AG10803 (cell line): ENCODE data around the gene ASIC5.

Experiments
- DNase-seq: peaks from one replicate; pipeline ENCODE4 v3.0.0; 2010; ENCODE audit warnings: low read depth
- H3K4me3 ChIP-seq: 2 replicates; pipeline ENCODE4 v1.5.1; 2011; ENCODE audit warnings: mild to moderate bottlenecking, low read length, control low read depth
- TF ChIP-seq, protein P1 (sequence below): conservative IDR thresholded peaks from 2 replicates; pipeline ENCODE4 v1.5.1; 2011; ENCODE audit warnings: mild to moderate bottlenecking, low read length, control low read depth, inconsistent platforms

The ASIC5 gene

DNA sequence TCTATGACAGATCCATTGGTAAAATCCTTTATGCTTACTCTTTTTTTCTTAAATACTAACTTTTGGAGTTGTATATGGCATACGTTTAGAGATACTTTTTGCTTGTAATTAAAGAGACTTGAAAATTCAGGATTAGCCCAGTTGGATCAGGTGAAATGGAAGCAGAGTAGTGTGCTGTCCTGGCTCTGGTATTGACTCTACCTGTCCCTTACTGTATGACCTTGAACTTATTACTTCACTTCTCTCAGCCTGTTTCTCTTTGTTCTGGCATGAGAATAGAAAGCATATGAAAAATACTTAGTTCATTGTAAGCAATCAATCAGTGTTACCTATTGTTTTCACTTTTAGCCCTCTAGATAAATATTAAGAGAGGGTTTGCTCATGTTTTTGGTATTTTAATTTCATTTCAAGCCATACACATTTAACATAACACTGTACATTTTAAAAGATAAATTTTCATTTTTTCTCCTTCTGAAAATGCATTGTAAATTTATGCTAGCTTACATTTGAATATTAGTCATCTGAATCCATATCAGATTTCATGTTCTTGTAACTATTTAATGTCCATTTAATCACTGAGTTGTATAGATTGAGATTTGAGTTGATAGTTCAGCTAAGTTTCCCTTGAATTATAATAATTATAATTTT lies 71.4 kb downstream of the ASIC5 start:
- TF ChIP-seq, protein P1, sequence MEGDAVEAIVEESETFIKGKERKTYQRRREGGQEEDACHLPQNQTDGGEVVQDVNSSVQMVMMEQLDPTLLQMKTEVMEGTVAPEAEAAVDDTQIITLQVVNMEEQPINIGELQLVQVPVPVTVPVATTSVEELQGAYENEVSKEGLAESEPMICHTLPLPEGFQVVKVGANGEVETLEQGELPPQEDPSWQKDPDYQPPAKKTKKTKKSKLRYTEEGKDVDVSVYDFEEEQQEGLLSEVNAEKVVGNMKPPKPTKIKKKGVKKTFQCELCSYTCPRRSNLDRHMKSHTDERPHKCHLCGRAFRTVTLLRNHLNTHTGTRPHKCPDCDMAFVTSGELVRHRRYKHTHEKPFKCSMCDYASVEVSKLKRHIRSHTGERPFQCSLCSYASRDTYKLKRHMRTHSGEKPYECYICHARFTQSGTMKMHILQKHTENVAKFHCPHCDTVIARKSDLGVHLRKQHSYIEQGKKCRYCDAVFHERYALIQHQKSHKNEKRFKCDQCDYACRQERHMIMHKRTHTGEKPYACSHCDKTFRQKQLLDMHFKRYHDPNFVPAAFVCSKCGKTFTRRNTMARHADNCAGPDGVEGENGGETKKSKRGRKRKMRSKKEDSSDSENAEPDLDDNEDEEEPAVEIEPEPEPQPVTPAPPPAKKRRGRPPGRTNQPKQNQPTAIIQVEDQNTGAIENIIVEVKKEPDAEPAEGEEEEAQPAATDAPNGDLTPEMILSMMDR, result no peak
- H3K4me3 ChIP-seq, result no peak overlapping the region
- no peak for DNase-seq

DNA sequence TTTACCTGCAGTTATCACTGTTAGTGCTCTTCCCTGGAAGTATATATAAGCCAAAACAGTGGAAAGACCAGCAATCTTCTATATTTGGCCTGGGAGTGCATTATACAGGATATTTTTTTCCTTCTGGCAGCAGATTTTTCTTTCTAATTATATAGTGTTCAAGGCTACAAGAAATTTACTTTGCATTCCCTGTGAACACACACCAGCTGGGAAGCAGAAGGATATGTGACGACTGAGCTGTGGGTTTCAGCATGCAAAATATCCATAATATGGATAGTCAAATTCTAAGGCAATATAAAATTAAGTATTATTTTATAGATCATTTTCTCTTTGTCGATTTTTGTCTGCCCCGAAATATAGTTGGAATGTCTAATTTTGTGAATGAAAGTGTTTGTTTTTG lies 76.1 kb downstream of the ASIC5 start:
- TF ChIP-seq, protein P1, result no peak
- no peak overlapping the region for H3K4me3 ChIP-seq
- no peak for DNase-seq

DNA sequence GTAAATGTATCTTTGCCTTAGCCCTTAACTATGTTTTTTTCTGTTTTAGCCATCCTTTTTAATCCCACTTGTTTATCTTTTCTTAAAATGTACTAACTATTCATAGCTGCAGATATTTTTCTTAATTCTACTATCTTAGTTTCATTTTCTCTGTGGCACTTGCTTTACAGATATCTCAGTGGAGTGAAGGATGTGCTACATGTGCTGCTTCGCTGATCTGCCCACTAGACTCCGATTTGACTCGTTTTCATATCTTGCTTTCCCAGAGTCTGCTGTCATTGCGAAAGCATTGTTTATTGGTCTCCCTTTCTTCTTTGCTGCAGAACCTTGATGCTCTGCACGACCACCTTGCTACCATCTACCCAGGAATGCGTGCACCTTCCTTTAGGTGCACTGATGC lies 76.7 kb downstream of the ASIC5 start:
- DNase-seq, result no peak
- TF ChIP-seq, protein P1, result no peak
- peak overlapping the region; percentile 20; the same call in 1 of the 2 replicates for H3K4me3 ChIP-seq

GRCh38 chr4:155787113-155787710 lies 78.9 kb downstream of the ASIC5 start:
- DNase-seq, result peak; percentile 62
- no peak overlapping the region for H3K4me3 ChIP-seq
- TF ChIP-seq, protein P1, result peak; percentile 96

DNA sequence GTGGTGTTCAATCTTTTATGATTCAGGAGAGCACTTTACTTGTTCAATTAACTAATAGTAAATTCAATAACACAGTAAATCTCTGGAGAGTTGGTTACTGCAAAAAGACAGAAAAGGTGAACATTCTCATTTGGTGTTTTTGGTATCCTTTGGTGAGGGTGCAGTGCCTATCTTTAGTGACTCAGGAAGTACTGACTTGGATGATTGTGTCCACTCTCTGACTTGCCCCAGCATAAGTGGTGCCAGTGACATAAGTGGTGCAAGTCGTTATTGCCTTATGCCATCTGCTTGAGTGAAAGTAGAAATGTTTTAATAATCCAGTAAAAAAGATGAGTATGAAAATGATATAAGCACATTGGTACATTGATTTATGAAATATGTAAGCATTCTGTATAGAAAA lies 80.2 kb downstream of the ASIC5 start:
- DNase-seq, result no peak
- TF ChIP-seq, protein P1, result no peak

DNA sequence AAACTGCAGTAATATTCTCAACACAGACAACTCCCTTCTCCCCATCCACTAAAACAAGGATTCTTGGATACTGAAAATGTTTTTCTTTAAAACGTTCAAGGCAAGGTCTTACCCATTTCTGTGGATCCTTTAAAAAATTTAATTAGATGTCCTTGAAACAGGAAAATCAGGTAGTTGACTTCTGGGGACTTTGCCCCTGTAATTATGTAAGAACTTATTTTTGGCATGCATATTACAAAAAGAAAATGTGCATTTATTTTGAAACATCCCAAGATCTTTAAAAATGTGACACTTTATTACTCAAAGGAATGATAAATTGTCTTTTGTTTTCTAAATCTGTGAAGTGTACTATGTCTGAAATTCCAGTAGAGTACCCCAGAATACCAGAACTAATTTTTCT lies 81.4 kb downstream of the ASIC5 start:
- no peak for DNase-seq
- H3K4me3 ChIP-seq, result no peak overlapping the region
- TF ChIP-seq, protein P1, result no peak

More for the DNA sequence above, 80.2 kb downstream of the ASIC5 start:
- H3K4me3 ChIP-seq, result no peak overlapping the region

DNA sequence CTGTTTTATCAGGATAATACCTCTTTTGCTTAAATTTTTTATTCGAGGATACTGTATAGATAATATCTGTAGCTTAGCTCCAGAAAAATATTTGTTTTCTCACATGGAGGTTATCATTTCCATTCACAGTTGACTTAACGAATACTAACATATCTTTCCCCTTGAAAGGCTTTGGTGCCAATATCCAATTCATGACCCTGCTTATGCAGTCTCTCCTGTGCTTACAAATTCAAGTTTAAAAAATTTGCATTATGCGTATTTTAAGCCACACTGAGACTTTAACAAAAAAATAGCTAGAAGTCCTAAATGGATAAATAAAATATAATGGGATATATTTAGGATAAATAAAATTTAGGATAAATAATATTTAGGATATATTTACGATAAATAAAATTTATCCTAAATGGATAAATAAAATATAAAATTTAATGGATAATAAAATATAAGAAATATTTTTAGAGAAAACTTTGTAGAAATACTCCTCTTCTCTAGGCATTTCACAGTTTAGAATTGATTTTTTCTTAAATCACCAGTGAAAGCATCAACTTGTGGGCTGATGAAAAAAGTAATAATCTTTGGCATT lies 84.7 kb downstream of the ASIC5 start:
- no peak overlapping the region for H3K4me3 ChIP-seq
- DNase-seq, result no peak
- TF ChIP-seq, protein P1, result no peak
